GM18502 (cell line): ENCODE data around the gene MYH14.

ENCODE experiments used
- ATAC-seq: cut with Tn5 transposase; IDR thresholded peaks from one replicate; pipeline ENCODE4 v1.9.1; 2021; ENCODE audit warnings: mild to moderate bottlenecking; ENCODE audit not compliant: unreplicated experiment, poor library complexity

The MYH14 gene

GRCh38 chr19:50192463-50193211, 10.8 kb upstream of the MYH14 start:
- no peak for ATAC-seq

DNA sequence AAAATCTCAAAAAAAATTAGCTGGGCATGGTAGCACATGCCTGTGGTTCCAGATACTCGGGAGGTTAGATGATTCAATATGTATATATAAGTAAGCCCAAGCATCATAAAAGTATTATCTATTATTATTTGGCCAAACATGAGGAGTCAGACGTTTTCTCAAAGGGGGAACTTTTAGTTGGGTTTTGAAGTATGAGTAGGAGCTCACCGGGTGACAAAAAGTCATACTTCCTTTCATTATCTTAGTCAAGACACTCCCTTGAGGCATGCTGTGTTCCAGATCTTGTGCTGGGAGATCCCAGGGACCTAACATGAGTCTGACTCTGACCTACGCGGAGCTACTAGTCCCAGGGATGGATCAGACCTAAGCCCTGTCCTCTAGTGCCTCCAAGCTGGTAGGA, 8.2 kb upstream of the MYH14 start:
- ATAC-seq = no peak

DNA sequence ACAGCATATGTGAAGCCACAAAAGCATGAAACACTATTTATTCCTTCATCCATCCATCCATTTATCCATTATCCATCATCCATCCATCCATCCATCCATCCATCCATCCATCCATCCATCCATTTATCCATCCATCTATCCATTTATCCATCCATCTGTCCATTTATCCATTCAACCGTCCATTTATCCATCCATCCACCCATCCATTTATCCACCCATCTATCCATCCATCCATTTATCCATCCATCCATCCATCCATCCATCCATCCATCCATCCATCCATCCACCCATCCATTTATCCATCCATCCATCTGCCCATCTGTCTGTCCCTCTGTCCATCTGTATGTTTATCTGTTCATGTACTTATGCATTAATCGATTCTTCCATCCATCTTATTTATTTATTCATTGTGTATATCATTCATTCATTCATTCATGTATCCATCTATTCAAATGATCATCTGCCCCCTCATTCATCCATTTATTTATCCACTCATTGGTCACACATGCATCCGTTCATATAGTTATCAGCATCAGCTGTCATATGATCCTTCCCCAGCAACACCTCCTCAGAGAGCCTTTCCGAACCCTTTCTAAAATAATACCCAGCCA, 7.0 kb upstream of the MYH14 start:
- ATAC-seq = no peak

DNA sequence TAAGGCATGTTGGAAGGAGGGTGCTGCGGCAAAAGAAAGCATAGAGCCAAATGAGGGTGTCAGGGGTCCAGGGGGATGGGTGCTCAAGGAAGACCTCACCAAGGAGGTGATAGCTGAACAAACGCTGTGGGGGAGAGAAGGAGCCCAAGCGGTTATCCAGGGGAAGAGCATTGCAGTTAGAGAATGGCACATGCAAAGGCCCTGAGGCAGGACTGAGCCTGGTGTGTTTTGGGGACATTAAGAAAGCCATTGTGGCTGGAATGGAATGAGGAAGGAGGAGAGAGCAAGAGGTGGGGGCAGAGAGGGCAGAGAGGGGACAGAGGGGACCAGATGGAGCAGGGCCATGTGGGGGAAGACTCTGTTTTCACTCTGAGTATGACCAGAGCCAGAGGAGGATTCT, 6.1 kb upstream of the MYH14 start:
- ATAC-seq = no peak

- no peak for ATAC-seq
Observed at GRCh38 chr19:50198431-50199258, 4.8 kb upstream of the MYH14 start.

DNA sequence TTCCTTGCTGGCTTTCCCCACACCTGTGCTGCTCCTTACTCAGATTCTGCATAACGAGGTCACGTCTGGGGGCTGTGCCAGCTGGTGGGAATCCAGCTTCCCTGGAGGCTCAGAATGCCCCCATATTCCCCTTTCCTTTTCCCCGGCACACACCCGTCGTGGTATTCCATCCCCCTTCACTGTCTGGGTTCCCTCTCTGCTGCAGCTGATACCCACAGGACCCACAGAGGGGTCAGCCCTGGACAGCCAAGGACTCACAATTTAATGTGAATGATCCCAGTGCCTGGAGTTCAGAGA, 4.2 kb upstream of the MYH14 start:
- ATAC-seq = no peak

GRCh38 chr19:50202386-50202785, 1.0 kb upstream of the MYH14 start:
- ATAC-seq = no peak

DNA sequence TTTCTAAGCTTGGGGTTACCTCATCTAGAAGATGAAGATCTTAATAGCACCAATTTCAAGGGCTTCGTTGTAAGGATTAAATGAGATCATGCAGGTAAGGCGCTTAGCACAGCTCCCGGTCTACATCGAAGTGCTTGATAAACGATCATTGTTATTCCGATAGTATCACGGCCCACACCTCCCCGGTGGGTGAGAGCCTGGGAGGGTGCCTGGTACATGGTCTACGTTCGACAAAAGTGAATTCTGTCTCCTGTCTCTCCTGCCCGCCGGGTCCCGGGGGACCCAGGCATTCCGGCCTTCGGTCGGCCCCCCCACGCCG, 501 bp upstream of the MYH14 start:
- ATAC-seq = no peak

GRCh38 chr19:50204081-50204428, 633 bp downstream of the MYH14 start:
- no peak for ATAC-seq

- ATAC-seq = no peak
Observed at GRCh38 chr19:50204811-50205675, 1.6 kb downstream of the MYH14 start.

- ATAC-seq = no peak
Observed at GRCh38 chr19:50205681-50206138, 2.3 kb downstream of the MYH14 start.

- ATAC-seq = no peak
Observed at GRCh38 chr19:50206191-50206590, 2.8 kb downstream of the MYH14 start.

- ATAC-seq = no peak
Observed at GRCh38 chr19:50207730-50208129, 4.3 kb downstream of the MYH14 start.

- ATAC-seq = no peak
Observed at GRCh38 chr19:50209131-50209530, 5.7 kb downstream of the MYH14 start.

DNA sequence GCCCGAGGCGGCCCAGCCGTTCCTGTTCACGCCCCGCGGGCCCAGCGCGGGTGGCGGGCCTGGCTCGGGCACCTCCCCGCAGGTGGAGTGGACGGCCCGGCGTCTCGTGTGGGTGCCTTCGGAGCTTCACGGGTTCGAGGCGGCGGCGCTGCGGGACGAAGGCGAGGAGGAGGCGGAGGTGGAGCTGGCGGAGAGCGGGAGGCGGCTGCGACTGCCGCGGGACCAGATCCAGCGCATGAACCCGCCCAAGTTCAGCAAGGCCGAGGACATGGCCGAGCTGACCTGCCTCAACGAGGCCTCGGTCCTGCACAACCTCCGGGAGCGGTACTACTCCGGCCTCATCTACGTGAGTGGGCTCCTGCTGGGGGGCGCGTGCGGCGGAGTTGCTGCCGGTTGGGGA, 7.0 kb downstream of the MYH14 start:
- ATAC-seq = no peak

GRCh38 chr19:50213925-50214324, 10.5 kb downstream of the MYH14 start:
- no peak for ATAC-seq

DNA sequence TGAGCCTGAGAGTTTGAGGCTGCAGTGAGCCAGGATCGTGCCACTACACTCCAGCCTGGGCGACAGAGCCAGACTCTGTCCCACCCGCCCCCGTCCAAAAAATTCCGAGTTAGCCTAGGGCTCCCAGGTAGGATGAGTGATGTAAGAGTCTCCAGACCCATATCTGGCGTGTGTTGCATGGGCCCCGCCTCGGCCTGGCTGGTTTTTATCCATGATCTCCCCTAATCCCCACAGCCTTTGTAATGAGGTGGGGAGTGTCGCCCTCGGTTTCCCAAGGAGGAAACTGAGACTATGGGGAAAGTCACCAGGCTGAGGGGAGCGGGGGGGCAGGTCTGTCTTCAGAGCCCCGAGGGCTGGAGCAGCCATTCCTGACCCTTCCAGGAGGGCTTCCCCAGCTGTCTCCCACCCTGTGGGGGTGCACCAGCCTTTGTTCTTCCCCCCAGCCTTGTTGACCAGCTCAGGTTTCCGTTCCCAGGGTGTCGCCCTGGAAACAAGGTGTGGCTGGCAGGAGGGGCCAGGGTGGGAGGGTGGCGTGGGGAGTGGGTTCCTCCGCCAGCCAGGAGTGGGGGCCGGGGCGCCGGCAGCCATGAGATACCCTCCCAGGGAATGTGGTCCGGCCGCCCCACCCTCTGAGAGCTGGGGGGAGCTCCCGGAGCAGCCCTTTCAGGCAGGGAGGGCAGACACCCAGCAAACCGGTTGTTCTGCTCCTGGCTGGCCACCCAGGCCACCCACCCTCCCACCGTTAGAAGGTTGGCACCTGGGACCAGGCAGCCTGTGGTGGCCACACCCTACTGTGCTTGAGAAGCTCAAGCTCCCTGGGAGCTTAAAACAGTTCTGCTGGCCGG, 11.5 kb downstream of the MYH14 start:
- no peak for ATAC-seq

DNA sequence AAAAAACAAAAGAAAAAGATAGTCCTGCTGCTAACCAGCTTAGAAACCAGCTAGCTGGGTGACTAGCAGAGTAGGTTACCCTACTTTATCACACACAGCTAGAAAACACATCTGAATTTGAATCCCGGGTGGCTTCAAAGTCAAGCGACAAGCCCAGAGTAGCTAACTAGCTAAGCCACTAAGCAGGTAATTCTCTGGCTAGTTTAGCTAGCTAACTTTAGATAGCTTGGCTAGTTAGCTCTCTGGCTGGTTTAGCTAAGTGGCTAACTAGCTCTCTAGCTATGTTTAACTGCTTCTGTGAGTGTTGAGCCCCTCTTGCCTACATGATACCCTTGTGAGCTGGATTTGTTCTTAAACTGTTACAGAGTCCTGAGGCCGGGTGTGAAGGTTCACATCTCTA, 12.4 kb downstream of the MYH14 start:
- no peak for ATAC-seq

DNA sequence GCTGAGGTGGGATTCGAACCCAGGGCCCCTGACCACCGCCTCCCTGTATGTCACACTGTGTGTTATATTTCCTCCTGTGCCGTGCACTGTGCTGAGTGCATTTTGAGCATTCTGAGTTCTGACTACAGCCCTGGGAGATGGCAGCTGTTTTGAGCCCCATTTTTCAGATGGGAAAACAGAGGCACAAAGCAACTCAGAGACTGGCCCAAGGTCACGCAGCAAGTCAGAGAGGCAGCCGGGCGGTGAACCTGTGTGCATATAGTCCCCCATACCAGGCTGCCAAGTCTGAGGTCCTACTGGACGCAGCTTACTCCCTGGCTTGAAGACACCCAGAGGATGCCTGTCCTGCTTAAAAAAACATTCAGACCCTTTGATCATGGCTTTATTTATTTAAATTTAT, 17.7 kb downstream of the MYH14 start:
- ATAC-seq = no peak
